GF-D8 (cell line): Measurements from ENCODE around the gene BMP8B.
"Not testable (repeated sequence)": the region's sequence is repeated elsewhere in the genome, so short reads cannot be mapped to it uniquely, and the experiment has no call there.

Source experiments
- DNase-seq: peaks from one replicate; lab custom pipeline; 2025; lab: John Stamatoyannopoulos, UW

BMP8B gene

DNA sequence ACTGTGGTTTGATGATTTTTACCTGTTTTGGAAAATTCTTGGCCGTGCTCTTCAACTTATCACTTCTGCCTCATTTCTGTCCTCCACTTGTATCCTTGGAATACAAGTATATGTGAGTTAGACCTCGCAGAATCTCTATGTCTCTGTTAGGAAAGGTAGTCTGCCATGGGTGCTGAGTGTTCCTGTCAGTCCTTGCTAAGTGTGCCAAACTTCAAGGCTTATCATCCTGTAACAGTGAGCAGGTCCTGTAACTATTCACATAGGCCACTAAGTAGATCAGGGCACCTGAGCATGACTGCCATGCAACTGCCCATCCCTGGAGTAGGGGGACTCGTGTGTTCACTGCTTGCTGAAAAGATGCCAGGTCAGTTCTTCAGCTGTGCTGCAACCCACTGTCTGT lies 24.2 kb upstream of the BMP8B start:
- DNase-seq: no peak

DNA sequence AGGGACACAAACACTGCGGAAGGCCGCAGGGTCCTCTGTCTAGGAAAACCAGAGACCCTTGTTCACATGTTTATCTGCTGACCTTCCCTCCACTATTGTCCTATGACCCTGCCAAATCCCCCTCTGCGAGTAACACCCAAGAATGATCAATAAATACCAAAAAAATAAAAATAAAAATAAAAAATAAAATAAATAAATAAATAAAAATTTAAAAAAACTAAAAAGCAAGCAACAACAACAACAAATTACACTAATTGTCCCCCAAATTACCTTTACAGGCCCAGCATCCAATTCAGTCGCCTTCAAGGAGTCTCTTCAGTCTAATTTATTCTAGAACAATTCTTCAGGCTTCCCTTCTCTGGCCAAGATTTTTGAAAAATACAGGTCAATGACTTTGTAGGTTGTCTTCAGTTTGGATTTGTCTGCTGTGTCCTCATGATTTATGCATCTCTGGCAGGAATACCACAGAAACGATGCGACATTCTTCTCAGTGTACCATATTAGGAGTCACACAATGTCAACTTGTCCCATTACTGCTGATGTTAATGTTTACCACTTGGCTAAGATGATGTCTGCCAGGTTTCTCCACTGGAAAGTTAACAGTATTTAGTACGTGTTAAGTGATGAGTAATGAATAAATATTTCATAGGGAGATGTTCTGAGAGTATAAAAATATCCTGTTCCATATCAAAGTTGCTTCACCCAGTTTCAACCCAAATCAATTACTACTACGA lies 20.3 kb upstream of the BMP8B start:
- no peak for DNase-seq

DNA sequence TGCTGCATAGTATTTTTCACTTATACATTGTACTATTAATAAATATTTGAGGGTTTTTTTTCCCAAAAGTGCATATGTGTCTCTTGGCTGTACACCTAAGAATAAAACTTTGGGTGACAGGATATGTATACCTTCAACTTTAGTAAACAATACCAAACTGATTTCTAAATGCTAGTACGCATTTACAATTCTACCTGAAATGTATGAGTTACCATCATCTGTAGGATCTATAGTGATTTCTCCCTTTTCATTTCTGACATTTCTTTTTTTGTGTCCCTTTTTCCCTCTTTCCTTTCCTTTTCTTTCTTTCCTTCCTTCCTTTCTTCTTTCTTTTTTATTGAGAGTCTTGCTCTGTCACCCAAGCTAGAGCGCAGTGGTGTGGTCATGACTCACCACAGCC lies 16.7 kb upstream of the BMP8B start:
- DNase-seq: no peak

DNA sequence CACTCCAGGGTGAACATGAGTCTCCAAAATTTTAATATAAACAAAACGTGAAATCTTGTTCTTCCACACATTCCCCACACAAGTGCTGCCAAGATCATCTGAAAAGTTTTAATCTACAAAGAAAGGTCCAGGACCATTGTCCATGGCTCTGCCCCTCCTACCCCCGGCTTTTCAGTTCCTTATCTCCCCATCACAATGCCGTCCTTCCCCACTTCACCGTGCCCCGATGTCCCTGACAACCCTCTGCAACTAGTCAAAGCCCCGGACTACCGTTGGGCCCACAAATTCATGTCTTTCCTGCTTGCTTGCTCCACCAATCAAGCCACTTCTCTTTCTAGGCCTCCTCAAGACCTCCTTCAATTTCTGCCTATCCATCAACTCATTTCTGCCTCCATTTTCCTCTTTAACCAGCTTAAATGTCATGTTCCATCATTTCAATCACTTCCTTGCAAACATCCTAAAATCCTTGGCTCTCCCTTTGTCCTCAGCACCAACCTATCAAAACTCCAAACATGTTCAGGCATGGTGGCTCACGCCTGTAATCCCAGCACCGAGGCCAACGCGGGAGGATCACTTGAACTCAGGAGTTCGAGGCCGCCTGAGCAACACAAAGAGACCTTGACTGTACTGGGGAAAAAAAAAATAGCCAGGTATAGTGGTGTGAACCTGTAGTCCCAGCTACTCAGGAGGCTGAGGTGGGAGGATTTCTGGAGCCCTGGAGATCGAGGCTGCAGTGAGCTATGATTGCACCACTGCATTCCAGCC lies 14.0 kb upstream of the BMP8B start:
- no peak for DNase-seq

DNA sequence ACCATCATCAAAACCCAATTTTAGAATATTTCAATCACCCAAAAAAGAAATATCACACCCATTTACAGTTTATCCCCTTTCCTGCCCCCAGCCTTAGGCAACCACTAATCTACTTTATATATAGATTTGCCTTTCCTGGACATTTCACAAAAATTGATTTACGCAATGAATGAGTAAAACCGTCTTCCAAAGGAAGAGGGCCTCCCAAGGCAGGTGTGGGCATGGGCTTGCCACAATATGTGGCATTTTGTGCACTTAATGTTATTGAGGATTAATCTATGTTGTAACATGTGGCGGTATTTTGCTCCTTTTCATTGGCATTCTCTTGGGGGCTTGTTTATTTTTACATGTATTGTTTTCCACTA lies 11.8 kb upstream of the BMP8B start:
- DNase-seq: no peak

DNA sequence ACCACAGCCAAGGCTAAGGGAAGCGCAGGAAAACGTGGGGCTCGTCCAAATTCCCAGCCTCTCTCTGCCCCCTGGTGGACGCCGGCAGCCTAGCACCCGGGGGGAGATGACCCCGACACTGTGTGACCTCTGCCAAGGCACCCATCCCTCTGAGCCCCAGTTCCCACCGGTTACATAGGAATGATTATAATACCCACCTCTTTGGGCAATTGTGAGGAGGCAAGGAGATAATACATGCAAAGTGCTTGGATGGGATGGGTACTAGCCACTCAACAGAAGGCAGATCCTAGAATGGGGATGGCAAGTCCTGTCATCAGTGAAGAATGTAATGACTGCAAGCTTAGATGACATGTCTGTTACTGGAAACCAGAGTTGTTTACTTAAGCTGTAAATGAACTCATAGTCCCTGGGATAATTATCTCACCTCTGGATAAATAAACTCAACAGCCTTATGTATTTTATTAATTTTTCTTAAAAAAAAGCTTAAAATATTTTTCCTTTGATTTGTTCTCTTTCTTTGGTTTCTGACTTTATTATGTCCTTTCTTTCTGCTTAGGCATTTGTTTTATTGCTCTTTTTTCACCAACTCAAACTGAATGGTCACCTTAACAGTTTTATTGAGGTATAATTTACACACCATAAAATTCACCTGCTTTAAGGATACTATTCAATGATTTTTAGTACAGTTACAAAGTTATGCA lies 11.3 kb upstream of the BMP8B start:
- peak; percentile 26 for DNase-seq

DNA sequence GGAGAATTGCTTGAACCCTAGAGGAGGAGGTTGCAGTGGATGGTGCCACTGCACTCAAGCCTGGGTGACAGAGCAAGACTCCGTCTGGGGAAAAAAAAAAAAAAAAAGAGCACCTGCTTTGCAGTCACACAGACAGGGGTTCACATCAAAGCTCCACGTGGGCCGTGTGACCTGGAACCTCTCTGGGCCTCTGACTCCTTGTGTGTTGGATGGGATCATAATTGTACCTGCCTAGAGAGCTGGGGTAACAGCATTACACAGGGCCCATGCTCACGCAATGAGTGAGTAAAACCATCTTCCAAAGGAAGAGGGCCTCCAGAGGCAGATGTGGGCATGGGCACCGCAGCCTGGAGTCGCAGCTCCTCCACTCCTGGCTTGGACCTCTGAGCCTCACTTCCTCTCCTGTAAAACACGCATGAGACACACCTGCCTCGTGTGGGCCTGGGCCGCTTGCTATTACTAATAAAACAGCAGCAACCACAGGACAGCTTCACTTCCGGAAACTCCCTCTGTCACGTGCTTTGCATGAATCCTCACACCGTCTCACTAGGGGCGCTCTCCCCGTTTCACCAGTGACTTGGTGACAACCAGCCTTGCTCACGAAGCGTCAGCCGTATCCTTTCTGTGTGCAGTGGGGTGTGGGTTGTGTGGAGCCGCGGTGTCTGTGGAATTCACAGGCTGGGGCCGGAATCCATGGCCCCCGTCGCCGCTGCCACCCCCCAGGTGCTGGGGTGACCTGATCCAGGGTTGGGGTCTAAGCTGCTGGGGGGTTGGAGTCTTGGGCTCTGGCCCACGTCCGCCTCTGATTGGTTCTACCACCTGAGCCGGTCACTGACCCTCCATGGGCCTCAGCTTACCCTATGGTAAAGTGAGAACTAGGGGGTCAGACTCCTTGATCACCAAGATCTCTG lies 10.4 kb upstream of the BMP8B start:
- peak; percentile 84 for DNase-seq

DNA sequence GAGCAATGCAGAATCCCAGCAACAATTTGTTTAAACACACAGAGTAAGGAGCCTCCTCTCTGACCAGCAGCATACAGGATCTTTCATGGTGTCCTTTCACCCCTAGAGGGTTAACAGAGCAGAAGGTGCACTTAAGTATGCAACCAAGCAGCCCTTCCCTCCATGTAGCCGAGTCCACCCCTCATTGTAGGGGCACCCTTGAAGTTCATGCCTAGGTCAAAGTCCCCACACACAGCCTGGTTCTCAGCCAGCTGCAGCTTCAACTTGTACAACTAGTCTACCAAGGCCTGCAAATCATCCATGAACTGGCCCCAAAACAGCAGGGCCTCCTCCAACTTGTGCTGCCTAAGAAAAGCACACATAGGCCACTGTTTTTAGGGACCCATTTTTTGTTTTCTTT lies 7.0 kb upstream of the BMP8B start:
- DNase-seq: no peak

DNA sequence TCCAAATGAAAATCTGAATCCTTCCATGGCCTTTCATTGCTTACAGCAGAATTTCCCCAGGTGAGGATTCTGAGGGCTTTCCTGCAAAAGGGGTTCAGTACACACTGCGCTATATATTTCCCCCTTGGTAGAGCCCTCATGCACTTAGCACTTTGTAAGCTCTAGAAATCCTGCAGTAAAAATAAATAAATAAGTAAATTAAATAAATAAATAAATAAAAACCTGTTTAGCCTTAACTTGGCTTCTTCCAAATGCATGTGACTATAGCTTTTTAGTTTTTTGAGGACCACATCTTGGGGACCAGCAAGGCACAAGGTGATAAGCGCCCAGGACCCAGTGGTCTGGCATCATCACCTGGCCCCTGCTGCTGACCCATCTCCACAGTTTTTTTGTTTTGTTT lies 3.2 kb upstream of the BMP8B start:
- DNase-seq: no peak

DNA sequence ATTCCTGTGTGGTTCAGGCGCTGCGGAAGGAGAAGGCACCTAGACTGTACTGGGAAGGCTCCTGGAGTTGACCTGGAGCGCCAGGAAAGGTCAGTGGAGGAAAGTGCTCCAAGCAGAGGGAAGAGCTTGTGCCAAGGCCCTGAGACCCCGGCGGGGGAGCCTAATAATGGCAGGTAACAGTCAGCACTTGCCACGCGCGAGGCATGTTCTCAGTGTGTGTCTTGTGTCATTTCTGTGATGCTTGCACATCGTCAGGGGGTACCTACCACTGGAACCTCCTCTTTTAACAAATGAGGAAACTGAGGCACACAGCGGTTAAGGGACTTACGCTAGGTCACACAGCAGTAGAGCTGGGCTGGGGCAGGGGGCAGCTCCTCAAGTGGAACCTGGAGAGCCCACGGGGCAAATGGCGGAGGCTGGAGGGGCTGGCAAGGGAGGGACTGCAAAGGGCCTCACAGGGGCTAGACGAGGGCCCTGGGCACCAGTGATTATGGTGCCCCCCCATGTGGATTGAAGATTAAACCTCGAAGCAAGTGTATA lies 976 bp upstream of the BMP8B start:
- DNase-seq: no peak

DNA sequence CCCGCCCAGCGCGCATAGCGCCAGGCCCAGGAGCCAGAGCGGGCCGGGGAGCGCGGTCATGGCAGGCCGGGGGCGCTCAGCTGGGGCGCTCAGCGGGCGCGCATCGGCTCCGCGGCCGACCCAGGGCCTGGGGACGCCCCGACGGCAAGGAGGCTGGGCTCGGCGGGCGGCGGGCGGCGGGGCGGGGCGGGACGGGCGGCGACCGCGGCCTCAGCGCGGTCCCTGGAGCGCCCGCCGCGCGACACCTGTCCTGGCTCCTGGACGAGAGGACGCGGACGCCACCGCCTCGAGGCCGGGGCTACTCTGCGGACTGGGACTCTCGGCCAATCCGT lies 273 bp downstream of the BMP8B start:
- no peak for DNase-seq

DNA sequence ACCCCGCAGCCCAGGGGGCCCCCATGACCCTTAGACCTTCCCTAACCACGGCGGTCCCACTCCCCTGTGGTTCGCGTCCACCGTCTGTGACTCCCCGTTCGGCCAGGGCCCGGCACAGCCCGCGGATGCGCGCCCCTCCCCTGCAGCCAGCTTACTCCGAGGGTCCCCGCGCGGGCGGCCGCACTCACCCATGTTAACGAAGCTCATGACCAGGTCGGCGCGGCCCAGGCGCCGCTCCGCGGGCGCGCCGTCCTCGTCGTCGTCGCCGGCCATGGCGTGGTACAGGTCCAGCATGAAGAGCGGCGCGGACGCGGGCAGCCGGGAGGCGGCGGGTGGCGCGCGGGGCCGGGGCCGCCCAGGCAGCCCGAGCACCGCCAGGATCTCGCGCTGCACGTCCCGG lies 701 bp downstream of the BMP8B start:
- not testable (repeated sequence) for DNase-seq

DNA sequence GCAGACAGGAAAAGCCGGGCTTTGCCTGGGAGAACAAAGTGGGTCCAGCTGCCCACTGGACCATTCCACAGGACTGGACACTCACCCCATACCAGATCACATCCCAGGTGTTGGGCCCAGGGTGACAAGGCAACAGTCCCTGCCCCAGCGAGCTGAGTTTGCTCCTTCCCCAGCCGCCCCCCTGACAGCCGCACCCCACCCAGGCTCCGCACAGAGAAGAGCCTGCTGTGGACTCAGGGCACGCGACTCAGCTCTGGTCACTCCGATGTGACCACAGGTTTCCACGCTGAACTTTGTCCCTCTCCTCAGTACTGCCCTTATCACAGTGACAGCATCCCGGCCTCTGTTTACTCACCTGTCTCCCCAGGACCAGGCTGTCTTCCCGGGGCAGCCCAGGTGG lies 1.2 kb downstream of the BMP8B start:
- DNase-seq: no peak

DNA sequence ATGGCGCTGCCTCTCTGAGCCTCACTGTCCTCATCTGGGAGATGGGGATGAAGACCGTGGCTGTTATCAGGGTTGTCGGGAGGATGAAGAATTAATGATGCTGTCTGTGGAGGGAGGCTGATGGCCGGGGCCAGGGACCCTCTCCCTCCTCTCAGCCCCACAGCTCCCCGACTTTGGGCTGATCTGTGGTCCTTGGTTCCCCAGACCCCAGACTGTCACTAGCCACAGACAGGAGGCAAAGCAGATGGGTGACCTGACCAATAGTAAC lies 1.6 kb downstream of the BMP8B start:
- DNase-seq: not testable (repeated sequence)

DNA sequence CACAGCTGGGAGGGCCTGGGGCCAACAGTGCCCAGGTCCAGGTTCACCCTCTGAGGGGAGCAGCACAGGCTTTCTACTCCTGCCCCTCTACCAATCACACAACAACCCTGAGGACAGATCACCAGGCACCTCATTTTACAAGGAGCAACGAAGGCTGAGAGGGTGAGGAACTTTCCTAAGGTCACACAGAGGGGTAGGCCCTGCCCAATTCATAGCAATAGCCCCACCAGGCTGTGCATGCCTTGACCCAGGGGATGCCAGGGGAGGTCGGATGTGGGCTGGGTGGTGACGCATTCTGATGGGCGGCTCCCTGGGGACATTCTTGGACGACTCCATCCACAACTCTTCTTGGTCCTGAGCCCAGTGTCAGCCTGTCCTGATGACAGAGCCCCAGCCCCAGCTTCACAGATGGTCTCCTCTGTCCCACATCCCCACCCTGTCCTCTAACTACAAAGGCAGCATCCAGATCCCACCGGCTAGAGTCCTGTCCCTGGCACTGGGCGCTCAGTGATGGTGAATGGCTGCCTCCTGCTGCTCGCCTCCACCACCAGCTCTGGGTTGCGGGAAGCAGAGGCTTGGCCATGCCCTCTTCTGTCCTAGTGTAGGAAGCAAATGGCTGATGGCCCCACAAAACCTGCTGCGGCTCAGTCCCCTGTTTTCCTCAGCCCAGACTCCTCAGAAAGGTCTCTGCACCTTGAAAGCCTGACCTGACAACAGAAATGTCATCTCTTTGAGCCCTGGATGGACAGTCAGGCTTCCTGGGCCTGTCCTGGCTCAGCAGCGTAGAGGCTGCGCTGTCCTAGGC lies 2.2 kb downstream of the BMP8B start:
- DNase-seq: not testable (repeated sequence)

DNA sequence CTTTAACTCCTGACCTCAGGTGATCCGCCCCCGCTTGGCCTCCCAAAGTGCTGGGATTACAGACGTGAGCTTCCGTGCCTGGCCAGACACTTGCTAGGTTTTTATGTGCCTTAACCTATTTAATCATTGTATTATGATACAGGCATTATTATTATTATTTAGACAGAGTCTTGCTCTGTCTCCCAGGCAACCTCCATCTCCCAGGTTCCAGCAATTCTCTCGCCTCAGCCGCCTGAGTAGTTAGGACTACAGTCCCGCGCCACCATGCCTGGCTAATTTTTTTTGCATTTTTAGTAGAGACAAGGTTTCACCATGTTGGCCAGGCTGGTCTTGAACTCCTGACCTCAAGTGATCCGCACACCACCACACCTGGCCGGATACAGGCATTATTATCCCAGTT lies 6.0 kb downstream of the BMP8B start:
- DNase-seq: not testable (repeated sequence)

DNA sequence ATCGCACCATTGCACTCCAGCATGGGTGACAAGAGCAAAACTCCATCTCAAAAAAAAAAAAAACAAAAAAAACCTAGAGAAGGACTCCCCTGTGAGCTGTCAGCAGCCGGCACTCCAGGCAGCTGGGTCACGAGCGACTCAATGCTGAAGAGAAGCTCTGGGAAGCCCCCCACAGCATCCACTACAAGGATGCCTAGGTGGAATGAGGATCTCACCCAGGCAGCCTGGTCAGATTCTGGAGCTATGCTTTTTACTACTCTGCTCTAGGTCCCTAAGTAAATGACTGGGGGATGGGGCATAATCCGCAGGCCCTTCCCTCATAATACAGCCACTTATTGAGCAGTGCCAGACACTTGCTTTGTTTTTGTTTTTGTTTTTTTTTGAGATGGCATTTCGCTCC lies 6.6 kb downstream of the BMP8B start:
- no peak for DNase-seq

DNA sequence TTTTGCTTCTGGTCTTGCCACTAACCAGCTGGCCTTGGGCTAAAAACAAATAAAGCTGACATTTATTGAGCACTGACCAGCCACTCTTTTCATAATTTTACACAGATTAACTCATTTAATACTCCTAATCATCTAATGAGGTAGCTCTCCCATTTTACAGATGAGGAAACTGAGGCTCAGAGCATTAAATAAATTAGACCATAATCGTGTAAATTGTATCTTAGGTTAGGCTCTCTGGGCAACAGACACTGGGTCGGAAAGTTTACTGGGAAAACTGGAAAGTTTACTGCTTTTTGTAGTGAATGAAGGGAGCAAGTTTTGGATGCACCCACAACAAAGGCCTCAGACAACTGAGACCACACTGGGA lies 7.3 kb downstream of the BMP8B start:
- DNase-seq: no peak

DNA sequence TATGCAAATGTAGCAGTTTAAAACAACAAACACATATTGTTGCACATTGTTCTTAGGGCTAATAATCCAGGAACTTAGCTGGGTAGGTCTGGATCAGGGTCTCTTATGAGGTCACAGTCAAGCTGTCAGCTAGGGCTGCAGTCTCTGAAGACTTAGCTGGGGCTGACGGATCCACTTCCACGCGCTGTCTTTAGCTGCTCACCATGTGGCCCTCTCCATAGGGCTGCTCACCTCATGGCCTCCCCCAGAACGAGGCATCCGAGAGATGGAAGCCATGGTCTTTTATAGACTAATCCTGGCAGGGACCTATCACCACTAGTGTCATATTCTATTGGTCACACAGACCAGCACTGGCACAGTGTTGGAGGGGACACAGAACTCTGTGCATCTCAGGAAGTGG lies 8.8 kb downstream of the BMP8B start:
- no peak for DNase-seq

DNA sequence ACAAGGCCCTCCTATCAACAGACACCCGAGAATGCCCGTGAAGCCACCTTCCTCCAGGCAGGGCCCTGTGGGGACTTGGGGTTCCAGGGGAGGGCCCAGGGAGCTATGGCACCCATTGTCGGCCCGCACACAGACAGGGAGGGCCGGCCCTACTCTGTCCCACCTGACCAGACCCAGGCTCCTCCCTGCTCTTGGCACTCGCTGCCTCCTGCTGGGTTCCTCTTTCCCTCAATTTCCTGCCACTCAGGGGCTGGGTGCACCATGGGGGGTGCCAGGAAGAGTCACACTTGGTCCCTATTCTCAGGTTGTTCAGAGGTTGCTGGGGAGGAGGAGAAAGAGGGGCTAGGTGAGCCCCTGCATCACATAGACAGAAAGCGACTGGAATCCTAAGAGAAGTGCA lies 9.5 kb downstream of the BMP8B start:
- DNase-seq: no peak

DNA sequence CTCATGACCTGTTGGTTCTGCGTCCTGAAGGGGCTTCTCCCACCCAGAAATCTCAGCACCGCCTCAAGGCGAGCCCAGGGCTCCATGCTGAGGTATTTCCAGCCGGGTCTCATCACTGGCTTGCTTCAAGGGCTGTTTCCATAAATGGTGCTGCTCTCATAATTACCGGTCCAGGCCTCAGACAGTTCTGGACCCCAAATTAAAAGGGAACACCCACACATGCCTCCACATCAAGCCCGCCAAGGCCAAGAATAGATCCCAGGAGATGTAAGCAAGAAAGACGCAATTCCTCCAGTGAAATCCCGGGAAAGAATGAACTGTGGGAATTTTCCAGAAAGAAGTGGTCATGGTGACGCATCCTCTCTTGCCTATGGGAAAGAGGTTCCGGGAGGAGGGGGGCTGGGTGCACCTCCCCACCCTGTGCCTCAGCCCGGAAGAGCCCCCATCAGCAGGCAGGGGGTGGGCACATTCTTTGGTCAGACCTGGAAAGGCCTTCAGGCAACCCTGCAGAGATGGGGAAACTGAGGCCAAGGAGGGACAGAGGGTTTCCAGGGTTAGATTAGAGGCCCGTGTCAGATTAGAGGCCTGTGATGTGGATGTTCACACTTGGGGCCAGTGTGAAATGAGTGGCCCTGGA lies 10.1 kb downstream of the BMP8B start:
- DNase-seq: not testable (repeated sequence)
